Endometrium (tissue), 2 donors: Measurements from ENCODE around the gene SUSD4.

Source experiments
- FAIRE-seq: peaks from 2 replicates; lab custom pipeline; 2012; peaks lifted over from hg19 to GRCh38; lab: Jason Lieb, UNC
- donor health status: control.
- donor health status: control.

SUSD4 gene

DNA sequence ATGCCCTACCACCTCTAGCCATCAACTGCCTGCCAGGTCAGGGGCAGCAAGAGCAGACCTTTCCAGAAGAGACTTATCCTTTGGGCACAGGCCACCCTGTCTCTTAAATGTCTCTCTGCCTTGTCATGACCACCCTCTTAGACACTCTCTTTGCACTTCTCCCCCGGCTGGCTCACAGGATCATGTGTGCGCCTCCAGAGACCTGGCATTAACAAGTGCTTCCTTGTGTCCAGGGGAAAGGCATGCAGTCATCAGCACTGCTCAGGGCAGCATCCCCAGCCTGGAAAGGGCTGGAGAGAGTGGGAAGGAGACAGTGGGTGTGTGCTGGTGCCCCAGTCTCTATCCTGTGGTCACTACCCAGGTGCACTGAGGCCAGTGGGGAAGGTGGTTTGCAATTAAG, 135.8 kb downstream of the SUSD4 start:
- no peak for FAIRE-seq

DNA sequence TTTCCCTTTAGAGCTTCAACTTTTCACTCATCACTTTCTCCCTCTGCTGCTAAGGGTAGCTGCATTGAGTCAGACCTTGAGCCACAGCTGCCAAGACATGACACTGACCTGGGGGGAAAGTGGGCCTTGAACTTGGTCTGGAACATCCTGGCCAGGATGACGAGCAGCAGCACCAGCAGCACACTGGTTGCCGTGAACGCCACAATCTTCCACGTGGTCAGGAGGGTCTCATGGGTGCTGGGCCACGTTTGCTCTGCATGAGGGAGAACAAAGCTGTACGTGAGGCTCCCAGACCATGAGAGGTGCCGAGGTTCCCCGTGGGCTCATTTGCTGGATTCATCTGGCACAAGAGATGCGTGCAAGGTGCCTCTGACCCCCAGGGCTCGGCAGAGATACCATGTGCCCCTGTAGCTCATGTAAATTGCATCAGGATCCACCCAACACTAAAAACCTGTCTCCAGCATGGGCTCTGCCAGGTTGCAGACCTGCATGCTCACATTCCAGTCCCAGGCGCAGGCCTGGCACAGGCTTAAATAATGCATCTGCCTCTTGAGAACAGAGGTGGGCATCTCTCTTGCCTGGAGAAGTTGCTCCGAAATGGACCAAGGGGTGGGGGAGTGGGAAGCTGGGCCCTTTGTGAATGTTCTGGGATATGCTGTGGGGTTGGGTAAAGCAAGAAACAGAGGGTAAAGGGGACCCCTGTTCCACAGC, 136.3 kb downstream of the SUSD4 start:
- FAIRE-seq = no peak

DNA sequence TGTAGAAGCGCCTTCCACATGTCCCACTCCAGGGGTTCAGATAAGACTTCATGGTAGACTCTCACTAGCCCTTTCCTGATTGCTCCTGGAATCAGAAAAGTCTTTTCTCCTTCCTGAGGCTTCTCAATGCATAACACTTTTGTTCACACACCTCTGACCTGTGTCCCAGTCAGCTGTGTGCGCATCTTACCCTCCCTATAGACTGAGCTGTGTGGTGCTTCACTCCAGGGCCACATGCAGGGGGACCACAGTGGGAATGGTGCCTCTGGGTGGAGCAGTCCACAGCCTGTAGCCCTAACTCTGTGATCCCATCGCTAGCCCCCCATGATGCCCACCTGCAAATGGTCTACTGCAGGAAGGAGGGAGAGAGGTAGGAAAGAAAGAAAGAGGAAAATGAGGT, 136.9 kb downstream of the SUSD4 start:
- no peak for FAIRE-seq

DNA sequence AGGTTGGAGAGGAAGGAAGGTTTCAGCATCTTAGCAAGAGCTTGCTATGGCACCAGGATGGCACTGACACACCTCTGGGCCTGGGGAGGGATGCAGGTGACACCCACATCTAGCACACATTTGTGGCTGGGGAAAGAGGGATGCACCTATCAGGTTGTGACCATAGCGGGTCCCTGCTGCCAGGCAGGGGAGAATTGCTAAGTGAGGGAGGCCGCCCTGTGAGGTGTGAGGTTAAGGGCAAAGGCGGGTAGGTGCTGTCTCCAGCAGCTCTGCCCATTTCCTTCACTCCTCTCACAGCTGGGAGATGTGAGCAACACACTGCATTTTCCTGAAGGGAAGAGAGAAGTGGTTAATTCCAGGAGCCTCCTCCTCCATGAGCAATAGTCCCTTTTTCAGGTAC, 137.7 kb downstream of the SUSD4 start:
- FAIRE-seq = no peak

DNA sequence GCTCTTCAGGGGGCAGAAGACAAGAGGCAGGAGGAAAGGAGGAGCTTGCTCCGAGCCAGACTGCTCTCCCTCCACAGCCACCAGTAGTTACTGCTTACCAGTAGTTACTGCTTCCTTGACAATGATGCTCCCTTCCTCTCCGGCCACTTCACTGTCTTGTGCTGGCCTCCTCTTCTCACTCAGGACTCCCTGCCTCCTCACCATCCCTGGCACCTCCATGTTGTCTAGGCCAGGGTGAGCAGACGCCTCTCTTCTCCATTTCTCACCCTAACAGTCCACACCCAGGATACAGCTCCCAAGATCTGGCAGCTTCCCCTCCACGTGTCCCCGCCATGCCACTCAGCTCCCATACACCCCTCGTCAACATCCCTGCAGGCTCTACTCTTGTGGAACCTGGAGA, 138.5 kb downstream of the SUSD4 start:
- no peak for FAIRE-seq

DNA sequence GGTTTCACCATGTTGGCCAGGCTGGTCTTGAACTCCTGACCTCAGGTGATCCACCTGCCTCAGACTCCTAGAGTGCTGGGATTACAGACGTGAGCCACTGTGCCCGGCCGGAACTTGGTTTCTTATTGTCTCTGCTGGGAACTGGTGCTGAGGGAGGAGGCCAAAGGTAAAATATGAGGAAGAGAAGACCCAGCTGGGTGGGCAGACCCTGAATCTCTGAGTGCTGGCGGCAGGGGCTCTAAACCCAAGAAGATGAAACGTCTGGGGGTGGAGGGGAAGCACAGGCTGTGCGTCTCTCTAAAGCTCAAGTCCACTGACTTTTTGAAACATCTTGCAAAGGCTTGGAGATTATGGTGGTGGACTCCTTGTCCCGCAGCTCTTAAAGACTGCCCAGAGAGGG, 138.9 kb downstream of the SUSD4 start:
- FAIRE-seq = no peak

DNA sequence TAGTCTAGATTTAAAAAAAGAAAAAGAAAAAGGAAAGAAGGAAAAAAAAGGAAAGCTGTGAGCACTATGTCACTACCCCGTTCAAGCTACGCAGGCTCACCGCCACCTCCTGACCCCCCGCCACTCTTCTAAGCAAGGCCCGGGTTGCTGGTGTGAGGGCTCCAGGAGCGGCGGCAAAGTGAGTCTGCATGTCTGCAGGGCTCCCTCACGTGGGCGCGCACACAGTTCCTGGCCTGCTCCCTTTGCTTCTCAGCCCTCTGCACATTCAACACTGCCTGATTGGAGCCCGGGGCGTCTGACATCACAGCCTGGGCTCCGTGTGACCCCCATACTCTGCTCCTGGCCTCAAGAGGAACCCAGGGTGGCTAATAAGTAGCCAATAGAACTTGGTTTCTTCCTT, 139.5 kb downstream of the SUSD4 start:
- no peak for FAIRE-seq

DNA sequence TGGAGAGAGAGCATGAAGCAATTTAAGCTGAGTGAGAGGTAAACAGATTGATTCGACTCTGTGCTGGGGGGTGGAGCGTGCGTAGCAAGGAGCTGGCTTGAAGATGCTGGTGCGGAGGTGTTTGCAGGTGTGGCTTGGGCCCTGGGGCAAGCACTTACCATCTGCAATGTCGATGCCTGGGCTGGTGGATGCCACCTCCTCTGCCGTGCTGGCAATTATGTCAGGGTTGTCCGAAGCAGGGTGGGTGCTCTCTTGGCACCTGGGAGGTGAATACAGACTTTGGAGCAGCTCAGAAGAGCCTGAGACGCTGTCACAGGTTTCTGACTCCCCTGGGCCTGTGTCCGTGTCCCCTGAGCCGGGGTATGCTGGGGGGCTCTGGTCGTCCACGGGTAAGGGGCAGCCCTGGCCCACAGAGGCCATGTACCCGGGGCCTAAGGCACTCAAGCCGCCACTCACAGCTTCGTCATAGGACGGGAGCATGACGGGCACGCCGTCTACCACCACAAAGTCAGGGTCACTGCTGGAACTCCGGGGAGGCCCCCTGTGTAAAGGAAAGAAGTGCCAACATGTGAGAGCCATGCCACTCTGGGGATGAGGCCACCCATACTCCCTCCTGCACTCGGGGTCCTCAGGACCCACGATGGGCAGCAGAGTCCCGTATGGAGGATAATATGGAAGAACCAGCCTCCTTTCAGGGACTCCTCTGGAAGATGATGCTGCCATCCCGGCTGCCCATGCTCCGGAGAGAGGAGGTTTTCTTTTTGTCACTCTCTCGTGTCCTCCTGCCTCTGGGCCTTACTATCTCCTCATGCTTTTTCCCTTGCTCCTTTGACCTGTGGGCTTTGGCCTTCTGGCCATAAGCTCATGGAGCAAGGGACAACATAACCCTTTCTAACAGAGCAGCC, 140.6 kb downstream of the SUSD4 start:
- no peak for FAIRE-seq

DNA sequence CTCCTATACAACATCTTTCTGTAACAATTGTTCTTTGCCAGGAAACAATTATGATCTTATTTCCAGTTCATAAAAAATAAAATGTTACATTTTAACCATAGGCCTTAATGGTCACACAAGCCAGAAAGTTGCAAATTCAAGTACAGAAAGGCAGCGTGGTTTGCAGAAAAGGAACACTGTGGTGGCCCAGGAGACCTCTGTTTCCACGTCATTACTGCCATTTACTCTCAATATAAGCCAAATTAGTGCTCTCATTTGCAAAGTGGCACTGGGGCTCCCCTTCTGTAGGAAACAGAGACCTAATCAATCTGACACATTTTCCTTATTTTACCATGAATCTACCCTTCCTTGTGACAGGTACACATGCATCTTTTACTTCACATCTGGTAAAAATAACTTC, 141.6 kb downstream of the SUSD4 start:
- no peak for FAIRE-seq

DNA sequence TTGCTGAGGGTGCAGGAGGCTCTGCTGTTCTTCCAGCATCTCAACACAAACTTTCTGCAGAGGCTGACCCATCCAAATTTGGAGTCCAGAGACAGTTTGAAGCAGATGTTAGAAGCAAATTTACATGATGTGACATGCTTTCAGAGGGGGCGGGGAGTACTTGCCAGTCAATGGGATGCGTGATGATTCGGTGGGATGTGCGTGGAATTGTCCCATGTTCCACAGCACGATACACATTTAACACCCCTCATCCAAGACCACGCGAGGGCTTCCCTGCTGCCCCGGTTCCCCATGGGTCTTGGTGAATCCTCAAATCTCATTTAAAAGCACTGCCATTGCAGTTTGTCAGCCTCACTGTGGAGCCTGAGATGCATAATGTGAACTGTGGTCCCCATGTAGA, 142.3 kb downstream of the SUSD4 start:
- no peak for FAIRE-seq

DNA sequence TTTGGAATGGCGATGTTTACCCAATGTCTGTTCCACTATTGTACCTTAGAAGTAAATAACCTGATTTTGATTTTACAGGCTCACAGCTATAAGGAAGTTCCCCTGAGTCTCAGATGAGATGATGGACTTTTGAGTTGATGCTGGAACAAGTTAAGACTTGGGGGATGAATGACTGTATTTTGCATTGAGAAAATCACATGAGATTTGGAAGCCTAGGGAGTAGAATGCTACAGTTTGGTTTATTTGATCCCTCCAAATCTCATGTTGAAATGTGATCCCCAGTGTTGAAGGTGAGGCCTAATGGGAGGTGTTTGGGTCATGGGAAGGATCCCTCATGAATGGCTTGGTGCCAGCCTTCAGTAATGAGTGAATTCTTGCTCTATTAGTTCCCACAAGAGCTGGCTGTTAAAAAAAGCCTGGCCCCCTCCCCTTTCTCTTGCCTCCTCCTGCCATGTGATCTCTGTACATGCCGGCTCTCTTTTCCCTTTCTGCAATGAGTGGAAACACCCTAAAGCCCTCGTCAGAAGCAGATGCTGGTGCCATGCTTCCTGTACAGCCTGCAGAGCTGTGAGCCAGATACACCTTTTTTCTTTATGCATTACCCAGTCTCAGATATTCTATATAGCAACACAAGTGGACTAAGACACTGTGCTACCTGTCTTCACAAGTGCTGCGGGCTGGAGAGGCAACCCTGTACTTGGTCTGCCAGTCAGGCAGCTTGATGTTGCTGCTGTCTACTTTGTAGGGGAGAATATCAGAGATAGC, 143.9 kb downstream of the SUSD4 start:
- no peak for FAIRE-seq

DNA sequence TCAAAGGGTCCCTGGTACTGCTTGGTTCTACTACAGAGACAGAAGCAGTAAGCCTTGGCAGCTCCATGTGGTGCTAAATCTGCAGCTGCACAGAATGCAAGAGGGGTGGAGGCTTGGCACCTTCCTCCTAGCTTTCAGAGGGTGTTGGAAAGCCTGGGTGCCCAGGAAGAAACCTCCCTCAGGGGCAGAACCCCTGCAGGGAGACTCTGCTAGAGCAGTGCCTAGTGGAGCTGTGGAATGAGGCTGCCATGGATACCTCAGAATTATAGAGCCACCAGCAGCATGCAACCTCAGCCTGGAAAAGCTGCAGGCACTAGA, 144.7 kb downstream of the SUSD4 start:
- no peak for FAIRE-seq

DNA sequence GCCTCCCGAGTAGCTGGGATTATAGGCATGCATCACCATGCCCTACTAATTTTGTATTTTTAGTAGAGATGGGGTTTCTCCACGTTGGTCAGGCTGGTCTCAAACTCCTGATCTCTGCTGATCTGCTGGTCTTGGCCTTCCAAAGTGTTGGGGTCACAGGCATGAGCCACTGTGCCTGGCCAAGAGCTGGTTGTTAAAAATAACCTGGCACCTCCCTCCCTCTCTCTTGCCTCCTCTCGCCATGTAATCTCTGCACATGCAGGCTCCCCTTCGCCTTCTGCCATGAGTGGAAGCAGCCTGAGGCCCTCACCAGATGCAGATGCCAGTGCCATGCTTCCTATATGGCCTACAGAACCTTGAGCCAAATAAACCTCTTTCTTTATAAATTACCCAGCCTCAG, 146.2 kb downstream of the SUSD4 start:
- FAIRE-seq = no peak

DNA sequence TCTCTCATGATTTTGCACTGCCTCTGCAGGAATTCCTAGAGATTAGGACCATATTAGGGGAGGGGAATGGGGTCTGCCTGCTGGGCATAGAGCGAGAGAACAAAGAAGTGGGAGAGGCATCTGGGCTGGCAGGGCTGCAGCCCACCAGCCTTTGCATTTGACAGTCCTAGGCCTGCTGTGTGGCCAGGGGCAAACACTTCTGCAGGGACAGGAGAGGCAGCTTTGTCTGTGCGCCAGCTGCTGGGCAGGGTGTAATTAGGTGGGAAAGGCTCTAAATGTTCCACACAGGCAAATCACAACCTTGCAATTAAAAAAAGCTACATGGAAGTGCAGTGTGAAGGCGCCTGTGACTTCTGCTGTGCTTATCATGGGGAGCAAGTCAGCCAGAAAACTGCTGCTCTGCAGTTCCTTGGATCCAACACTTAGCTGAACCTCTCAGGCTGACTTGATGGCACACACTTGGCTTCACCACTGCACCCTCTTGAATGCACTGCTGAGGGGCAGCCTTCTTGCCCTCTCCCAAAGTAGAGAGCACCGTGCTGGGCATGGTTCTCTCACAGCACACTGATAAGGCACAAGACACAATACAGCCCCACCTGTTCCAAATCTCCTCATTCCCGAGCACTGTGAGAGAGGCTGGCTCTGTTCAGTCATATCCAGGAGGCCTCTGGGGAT, 147.3 kb downstream of the SUSD4 start:
- FAIRE-seq = no peak

DNA sequence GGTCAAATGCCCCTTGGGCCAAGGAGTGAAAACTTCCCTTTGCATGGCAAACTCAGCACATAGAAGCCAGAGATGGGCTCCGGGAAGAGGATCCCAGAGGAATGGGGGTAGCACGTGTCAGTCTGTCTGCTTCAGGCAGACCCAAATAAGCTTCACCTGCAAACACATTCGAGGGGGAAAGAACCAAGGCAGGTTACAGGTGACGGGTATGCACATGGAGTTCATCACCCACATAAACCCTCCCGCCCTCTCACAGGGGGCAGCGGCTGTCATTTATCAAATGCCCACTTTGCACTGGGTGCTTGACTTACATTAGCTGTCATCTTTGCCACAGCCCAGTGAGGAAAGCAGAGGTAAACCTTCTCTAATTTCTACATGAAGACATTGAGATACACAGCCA, 147.9 kb downstream of the SUSD4 start:
- FAIRE-seq = no peak

DNA sequence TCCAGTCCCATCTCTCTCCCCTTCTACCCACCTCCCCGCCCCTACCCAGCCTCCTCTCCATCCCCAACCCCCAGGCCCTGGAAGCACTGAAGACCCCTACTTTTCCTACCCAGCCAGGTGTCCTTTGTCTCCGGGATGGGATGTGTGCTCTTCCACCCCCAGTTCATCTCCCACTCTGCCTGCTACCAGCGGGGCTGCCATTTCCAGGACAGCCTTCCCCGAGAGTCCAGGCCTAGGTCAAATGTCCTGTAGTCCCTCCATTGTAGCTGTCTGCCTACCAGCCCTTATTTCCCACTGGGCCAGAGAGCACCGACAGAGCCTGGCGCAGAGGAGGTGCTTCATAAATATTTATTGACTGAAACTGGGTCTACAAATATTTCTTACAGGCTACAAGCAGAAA, 148.9 kb downstream of the SUSD4 start:
- no peak for FAIRE-seq

DNA sequence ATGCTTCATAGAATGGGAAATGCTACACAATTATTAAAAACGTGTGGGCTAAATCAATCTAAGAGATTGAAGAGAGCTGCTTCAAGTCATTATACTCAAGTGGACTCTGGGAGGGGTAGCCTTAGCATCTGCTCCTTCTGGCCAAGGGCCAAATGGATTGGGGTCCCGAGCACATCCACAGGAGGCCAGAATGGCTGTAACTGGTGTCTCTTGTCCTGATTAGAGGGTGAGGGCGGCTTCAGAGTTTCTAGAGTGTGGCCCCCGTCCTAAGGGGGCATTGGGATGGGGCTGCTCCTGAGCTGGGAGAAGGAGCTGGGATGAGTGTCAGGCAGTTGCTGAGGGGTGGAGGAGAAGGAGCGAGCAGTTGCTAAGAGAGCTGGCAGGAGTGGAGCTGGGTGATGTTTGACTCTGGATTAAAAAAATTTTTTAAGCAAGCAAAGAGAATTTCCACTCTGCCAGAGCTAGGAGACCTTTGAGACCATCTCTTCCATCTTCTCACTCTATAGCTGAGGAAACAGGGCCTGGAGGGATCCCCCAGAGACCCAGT, 149.6 kb downstream of the SUSD4 start:
- FAIRE-seq = no peak

DNA sequence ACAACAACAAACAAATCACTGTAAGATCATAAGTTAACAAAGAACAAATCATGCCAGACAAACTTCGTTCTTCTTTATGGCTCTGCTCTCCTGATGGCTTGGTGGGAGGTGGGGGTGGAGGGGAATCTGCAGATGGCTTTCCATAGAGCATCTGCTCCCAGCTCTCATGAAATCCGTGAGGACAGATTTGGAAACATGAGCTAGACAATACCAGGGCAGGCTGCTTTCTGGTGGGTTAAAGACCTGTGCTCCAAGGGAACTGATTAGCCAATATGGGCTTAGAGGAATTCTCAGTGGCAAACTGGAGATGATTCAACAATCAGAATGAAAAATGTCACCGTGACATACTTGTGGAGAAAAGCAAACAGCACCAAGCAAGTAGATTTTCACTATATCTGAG, 151.5 kb downstream of the SUSD4 start:
- no peak for FAIRE-seq

DNA sequence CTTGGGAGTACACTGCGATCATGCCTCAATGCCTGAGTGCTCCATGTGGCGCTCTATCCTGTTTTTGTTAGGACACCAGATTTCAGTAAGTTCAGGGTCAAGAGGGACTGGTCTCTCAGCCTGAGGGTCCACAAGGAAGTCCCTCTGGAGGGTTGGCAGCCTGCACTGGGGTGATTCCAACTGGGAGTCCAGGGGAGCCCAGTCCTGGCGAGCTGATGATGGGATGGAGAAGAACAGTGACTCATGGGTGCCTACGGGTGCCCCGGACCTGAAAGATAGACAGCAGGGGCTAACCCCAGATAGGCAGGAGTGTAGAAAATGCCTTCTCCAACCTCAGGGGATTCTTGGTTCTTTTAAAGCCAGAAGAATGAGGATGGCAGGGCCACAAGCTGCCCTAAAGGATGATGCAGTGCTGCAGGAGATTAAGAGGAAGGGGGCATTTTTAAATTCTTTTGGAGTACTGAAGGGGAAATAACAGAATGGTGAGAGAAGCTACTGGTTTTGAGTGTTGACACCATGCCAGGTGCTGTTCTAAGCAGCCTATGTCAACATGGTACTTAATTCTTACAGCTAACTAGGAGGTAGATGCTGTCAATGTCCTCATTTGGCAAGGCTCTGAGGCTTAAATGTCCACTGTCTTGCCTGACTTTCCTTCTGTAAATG, 152.5 kb downstream of the SUSD4 start:
- no peak for FAIRE-seq

DNA sequence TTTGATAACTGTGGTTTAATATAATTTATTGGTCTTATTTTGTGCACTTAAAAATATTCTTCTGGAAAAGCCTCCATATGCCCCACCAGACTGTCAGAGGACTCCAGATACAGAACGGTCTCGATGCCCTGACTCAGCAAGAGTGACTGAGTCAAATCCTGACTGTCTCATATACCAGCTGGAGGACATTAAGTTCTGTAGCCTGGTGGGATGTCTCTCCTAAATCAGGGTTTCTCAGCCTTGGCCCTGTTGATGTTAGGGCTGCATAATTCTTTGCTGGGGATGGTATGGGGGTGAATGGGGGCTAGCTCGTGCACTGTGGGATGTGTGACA, 153.2 kb downstream of the SUSD4 start:
- FAIRE-seq = no peak

DNA sequence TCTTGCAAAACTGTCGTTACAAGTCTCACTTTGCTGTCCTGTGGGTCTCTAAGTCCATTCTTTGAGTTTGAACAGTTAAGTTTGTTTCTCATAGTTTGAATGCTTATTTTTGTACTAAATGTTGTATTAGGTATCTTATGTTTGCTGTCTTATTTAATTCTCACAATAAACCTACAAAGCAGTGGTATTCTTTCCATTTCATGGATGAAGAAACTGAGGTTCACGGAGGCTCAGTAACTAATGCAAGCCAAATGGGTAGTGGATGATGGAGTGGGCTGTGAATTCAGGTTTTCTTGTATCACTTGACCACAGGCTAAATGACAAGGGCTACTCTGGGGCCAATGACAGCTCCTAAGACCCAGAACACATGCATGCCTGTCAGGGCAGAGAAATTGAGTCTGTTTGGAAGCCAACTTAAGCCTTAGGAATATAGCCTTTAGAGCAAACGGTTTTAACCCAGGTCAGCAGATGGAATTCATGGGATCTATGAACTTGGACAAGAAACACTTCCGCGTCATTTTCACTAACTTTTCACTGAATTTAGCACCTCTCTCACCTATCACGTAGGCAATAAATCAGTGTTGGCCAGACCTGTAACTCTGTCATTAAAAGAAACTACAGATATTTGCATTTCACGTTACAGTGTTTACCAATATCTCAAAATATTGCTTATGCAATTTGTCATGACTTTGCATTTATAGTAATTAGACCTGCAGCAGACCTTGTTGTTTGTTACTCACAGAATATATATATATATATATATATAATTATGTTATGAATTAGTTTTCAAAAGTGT, 153.8 kb downstream of the SUSD4 start:
- FAIRE-seq = no peak
